Neural crest cell (in vitro differentiated cells): ENCODE data around the gene CFAP61. TPM values are rescaled to one million over a fixed set of nuclear protein-coding genes. Genes with fewer than 3 reads are reported as not detected.
A peak's percentile ranks its signal among the peaks of the same experiment; 100 is the strongest.

Experiments used
- DNase-seq: peaks from one replicate; pipeline ENCODE4 v3.0.0; 2021; ENCODE audit warnings: low read depth, mixed read lengths, low spot score
- H3K27ac Mint-ChIP-seq: one replicate; pipeline ENCODE4 v1.8.0; 2021; ENCODE audit warnings: mild to moderate bottlenecking, mixed read lengths; ENCODE audit not compliant: unreplicated experiment
- H3K27me3 Mint-ChIP-seq: 2 replicates; pipeline ENCODE4 v1.8.0; 2021; ENCODE audit warnings: low read depth, mild to moderate bottlenecking, mixed read lengths
- H3K36me3 Mint-ChIP-seq: 2 replicates; pipeline ENCODE4 v1.8.0; 2021; ENCODE audit warnings: low read depth, mild to moderate bottlenecking, mixed read lengths
- H3K4me1 Mint-ChIP-seq: 2 replicates; pipeline ENCODE4 v1.8.0; 2021; ENCODE audit warnings: mixed read lengths
- H3K4me3 Mint-ChIP-seq: one replicate; pipeline ENCODE4 v1.8.0; 2021; ENCODE audit warnings: mild to moderate bottlenecking, mixed read lengths
- H3K9me3 Mint-ChIP-seq: 2 replicates; pipeline ENCODE4 v1.8.0; 2021; ENCODE audit warnings: mixed read lengths
- total RNA-seq: library from RNA; stranded (reverse); gene quantifications from 2 replicates; pipeline ENCODE4 v1.2.1, GENCODE V29; 2021
- TF ChIP-seq, protein P1 (sequence below): fragments of 200-600 bp; sonication (generic); conservative IDR thresholded peaks from 2 replicates; pipeline ENCODE4 v1.5.0; 2021; ENCODE audit warnings: antibody characterized with exemption, mild to moderate bottlenecking

Gene CFAP61
- total RNA-seq, 1 donor from 2014 or later: 1.9 TPM

DNA sequence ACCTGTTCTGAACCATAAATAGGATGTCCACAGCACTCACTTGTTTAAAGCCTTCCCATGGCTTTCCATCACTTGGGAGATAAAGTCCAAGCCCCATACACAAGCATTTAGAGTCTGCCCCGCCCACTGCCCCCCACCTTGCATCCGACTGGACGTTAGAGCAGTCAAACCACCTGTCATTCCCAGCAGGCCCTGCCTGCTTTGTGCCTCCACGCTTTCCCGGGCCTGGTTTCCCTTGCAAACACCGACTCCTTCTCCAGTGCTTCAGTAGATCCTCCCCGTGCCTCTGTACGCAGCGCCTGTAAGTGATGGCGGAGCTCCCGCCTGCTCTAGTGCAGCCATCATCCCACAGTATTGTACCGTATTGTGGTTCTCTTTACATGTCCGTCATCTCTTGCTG is 277.2 kb downstream of the CFAP61 start:
- no peaks in the 10 kb centered on the region for H3K36me3 Mint-ChIP-seq
- H3K4me3 Mint-ChIP-seq: no peak overlapping the region
- TF ChIP-seq, protein P1, sequence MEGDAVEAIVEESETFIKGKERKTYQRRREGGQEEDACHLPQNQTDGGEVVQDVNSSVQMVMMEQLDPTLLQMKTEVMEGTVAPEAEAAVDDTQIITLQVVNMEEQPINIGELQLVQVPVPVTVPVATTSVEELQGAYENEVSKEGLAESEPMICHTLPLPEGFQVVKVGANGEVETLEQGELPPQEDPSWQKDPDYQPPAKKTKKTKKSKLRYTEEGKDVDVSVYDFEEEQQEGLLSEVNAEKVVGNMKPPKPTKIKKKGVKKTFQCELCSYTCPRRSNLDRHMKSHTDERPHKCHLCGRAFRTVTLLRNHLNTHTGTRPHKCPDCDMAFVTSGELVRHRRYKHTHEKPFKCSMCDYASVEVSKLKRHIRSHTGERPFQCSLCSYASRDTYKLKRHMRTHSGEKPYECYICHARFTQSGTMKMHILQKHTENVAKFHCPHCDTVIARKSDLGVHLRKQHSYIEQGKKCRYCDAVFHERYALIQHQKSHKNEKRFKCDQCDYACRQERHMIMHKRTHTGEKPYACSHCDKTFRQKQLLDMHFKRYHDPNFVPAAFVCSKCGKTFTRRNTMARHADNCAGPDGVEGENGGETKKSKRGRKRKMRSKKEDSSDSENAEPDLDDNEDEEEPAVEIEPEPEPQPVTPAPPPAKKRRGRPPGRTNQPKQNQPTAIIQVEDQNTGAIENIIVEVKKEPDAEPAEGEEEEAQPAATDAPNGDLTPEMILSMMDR: no peak

DNA sequence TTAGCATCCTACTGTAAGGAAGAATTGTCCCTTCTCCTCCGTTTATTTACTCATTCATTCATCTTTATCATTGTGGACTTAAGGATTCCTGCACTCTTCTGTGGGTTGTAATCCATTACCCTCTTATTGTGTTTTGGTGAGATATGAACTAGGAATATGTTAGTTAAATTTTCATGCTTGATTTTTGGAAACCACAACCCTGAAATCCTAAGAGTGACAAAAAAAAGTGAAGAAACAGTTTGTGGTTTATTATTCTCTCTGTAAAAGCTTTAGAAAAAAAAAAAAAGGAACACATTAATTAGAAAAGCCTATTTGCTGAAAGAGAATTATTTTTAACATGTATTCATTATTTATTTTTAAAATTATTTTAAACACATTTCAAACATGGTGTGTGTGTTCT is 278.8 kb downstream of the CFAP61 start:
- Mint-ChIP-seq H3K27me3 (no peaks in the 10 kb centered on the region), H3K9me3 (no peaks in the 10 kb centered on the region), H3K4me3 (no peak overlapping the region), H3K4me1 (peaks cover 9% of the 10 kb centered on the region), H3K27ac (no peak overlapping the region), H3K36me3 (no peaks in the 10 kb centered on the region)
- DNase-seq: no peak
- TF ChIP-seq, protein P1: no peak

More for the DNA sequence above, 277.2 kb downstream of the CFAP61 start:
- Mint-ChIP-seq H3K9me3 (no peaks in the 10 kb centered on the region), H3K27ac (no peak overlapping the region), H3K27me3 (peaks cover 3% of the 10 kb centered on the region), H3K4me1 (peaks cover 9% of the 10 kb centered on the region)
- no peak for DNase-seq

DNA sequence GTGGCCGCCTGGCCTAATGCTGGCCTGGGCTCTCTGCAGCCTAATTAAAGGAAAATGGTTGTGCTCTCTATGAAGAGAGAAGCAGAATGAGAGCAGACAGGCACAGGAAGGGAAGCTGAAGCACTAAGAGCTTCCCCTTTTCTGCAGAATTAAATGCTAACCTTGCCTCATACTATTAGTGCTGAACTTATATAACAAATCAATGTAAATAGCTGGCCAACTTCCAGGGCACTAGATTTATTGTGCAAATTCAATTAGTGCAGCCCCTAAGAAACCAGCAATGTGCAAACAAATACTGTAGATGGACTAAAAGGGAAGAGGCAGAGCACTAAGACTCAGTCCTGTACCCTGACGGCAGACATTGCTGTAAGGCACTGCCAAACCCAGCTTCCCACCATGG is 279.5 kb downstream of the CFAP61 start:
- TF ChIP-seq, protein P1: no peak
- no peak for DNase-seq
- Mint-ChIP-seq H3K27ac (peak overlapping the region; percentile 37), H3K4me1 (peaks cover 9% of the 10 kb centered on the region), H3K4me3 (no peak overlapping the region), H3K9me3 (peaks cover under 1% of the 10 kb centered on the region), H3K27me3 (no peaks in the 10 kb centered on the region), H3K36me3 (no peaks in the 10 kb centered on the region)

DNA sequence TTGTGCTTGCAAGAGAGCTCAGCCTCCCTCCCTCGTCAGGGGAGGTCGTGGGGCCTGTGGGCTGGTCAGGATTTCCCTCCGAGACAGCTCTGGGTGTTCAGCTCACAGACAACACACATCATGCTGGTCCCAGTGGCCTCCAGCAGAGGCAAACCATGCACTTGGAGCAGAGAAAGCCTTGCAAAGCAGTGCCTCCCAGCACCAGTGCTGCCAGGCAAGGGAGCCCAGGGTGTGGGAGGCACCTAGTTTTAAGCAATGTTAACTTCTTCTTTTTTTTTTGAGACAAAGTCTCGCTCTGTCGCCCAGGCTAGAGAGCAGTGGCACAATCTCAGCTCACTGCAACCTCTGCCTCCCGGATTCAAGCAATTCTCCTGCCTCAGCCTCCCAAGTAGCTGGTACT is 281.5 kb downstream of the CFAP61 start:
- Mint-ChIP-seq H3K4me3 (no peak overlapping the region), H3K4me1 (peaks cover 9% of the 10 kb centered on the region), H3K9me3 (peaks cover 3% of the 10 kb centered on the region), H3K27me3 (no peaks in the 10 kb centered on the region), H3K27ac (no peak overlapping the region), H3K36me3 (no peaks in the 10 kb centered on the region)
- no peak for DNase-seq
- TF ChIP-seq, protein P1: no peak

DNA sequence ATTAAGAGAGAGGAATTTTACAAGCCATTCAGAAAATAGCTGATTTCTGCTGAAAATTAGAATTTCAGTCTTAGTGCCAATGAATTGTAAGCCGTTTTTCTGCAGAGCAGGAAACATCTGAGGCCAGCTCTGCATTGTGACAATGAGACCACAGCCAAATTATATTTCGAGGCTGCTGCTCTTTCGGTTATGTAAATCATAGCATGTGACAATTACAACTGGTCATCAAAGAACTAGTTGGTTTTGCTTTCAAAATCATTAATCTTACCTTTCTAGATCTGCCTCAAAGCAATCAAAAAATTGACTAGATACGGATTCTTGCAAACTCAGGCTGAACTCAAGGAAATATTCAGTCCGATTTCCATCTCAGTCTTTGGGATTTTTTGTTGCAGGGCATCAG is 282.2 kb downstream of the CFAP61 start:
- no peaks in the 10 kb centered on the region for H3K27me3 Mint-ChIP-seq
- H3K9me3 Mint-ChIP-seq: peaks cover 3% of the 10 kb centered on the region
- TF ChIP-seq, protein P1: no peak
- no peaks in the 10 kb centered on the region for H3K36me3 Mint-ChIP-seq
- peaks cover 9% of the 10 kb centered on the region for H3K4me1 Mint-ChIP-seq
- no peak for DNase-seq
- no peak overlapping the region for H3K4me3 Mint-ChIP-seq
- H3K27ac Mint-ChIP-seq: no peak overlapping the region
